Transverse colon (tissue), 3 donors: Measurements from ENCODE around the gene NBPF4.
"Not testable (repeated sequence)": the region's sequence is repeated elsewhere in the genome, so short reads cannot be mapped to it uniquely, and the experiment has no call there.

Experiments used
- EP300 ChIP-seq: sonication (generic); formaldehyde crosslinking; IDR thresholded peaks from one replicate; pipeline ENCODE4 v1.6.1; 2017; ENCODE audit warnings: antibody characterized with exemption, low read depth
- POLR2AphosphoS5 ChIP-seq, 3 donors: sonication (generic); formaldehyde crosslinking; IDR thresholded peaks; one replicate each; pipeline ENCODE4 v1.6.1; 2016; ENCODE audit warnings: antibody characterized with exemption in 3 of 3

DNA sequence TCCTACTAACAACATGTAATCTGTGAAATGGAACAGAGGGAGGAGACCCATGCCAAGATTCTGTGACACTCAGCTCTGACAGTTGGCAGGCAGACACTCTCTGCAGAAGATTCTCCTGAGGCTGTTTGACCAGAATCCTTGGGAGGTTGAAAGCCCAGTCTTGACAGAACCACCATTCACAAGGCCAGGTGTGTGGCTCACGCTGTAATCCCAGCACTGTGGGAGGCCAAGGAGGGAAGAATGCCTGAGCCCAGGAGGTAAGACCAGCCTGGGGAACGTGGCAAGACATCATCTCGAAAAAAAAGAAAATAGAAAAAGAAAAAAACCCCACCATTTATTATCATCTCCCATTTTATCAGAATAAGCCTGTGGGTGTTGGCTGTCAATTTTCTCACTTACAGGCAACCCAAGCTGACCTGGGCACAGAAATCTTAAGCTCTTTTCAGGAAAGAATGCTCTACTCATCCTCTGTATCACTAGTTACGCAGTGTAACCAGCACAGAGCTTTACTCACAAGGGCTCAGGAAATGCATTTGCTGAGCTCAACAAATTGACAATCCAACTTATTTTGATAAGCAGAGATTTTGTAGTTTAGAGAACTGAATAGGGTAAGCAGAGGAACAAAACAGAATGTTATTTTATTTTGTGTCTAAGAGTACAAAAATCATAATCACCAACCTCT is 16.8 kb upstream of the NBPF4 start:
- not testable (repeated sequence) for TF ChIP-seq POLR2AphosphoS5 (IDR thresholded peaks at IDR 0.05); EP300
